Cardiac fibroblast (primary cell): ENCODE results near the gene UGT3A2.
"Not testable (repeated sequence)": the region's sequence is repeated elsewhere in the genome, so short reads cannot be mapped to it uniquely, and the experiment has no call there.

ENCODE experiments used
- DNase-seq, 2 donors: peaks; one replicate each; pipeline versions ENCODE4 v3.0.0 to v3.0.0-alpha.2; 2010; ENCODE audit warnings: low read depth in 2 of 2
- H3K4me3 ChIP-seq, 2 donors: replicated peaks in 1 of 2; 1 replicate in 1 of 2; 2 replicates in 1 of 2; pipeline ENCODE4 v1.5.1; 2011; ENCODE audit warnings: low read depth in 2 of 2, low read length in 2 of 2, mild to moderate bottlenecking in 2 of 2, moderate library complexity in 1 of 2
- TF ChIP-seq, protein P1 (sequence below): IDR thresholded peaks from one replicate; pipeline ENCODE4 v1.5.1; 2011; ENCODE audit warnings: low read depth, mild to moderate bottlenecking, low read length, inconsistent platforms

The UGT3A2 gene

DNA sequence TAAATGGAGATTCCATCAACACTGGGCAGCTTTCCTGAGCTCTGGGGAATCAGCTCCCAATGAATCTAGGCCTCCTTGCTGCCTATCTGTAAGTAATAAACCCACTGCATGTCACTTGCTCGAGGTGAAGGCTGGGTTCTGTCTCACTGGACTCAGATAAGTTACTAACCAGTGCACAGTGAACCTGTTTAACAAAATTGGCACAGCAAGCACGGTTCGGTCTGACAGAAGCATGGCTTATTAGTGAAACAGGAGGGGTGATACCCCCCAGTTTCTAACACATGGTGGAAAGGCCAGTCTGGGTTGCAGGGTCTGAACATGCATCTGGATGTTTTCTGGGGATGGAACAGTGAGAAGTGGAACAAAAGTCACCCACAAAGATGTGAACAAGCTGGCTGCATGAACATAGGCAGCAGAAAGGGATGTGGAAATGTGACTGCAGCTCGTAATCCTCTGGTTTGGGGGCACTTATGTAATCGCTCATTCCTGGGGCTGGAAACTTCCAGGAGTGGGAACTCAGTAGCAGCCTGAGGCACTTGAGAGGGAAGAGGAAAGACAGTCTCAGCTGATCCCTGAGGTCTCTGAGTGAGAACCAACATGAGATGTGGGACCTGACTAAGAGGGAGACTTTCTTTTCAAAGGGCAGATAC, 37.7 kb downstream of the UGT3A2 start:
- no peak for DNase-seq
- no peak overlapping the region for H3K4me3 ChIP-seq

DNA sequence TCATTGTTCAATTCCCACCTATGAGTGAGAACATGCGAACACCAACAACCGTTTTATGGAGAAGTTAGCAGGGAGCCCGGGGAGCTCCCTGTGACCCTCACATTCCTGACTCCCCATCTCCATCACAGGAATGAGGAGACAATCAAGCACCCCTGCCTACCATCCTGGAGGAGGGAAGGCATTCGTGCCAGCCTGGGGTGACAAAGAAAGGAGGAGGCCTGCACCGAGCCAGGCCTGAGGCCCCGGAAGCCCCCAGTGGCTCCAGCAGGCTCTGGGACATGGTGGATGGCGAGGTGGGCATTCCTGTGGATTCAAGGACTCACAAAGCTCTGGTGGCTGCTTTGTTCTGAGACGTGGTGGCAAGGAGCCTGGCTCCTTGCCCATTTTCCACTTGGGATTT, 39.0 kb downstream of the UGT3A2 start:
- no peak overlapping the region for H3K4me3 ChIP-seq
- no peak for DNase-seq
- TF ChIP-seq, protein P1, sequence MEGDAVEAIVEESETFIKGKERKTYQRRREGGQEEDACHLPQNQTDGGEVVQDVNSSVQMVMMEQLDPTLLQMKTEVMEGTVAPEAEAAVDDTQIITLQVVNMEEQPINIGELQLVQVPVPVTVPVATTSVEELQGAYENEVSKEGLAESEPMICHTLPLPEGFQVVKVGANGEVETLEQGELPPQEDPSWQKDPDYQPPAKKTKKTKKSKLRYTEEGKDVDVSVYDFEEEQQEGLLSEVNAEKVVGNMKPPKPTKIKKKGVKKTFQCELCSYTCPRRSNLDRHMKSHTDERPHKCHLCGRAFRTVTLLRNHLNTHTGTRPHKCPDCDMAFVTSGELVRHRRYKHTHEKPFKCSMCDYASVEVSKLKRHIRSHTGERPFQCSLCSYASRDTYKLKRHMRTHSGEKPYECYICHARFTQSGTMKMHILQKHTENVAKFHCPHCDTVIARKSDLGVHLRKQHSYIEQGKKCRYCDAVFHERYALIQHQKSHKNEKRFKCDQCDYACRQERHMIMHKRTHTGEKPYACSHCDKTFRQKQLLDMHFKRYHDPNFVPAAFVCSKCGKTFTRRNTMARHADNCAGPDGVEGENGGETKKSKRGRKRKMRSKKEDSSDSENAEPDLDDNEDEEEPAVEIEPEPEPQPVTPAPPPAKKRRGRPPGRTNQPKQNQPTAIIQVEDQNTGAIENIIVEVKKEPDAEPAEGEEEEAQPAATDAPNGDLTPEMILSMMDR: no peak

More for the DNA sequence above, 37.7 kb downstream of the UGT3A2 start:
- TF ChIP-seq, protein P1: no peak

DNA sequence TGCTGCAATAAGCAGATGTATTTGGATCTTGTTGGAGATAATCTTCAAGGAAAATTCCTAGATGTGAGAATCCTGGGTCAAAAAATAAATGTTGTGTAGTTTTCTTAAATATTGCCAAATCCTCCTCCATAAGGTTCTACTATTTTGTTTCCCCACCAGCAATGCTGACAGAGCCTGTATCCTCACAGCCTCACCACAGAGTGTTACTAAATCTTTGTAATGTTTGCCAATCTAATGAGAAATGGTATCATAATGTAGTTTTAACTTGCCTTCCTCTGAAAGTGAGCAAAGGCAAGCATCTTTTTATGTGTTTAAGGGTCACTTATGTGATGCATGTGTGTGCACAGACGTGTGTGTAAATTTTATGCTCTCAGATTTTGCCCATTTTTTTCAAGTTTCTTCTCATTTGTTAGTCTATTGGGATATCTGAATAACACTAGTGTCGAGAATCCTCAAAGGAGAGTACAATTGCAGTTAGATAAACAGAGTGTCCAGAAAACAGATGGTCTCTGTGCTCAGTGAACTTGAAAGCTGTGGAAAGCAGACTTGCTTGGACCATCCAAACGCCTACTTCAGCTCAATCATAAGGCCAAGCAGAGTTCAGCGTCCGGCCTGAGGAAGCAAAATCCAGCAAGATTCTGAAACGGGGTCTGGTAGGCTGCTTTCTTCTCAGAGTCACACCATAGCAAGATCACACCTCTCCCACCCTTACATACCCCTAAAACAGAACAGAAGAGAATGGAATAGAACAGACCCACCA, 39.8 kb downstream of the UGT3A2 start:
- DNase-seq: no peak
- TF ChIP-seq, protein P1: no peak
- H3K4me3 ChIP-seq: no peak overlapping the region

DNA sequence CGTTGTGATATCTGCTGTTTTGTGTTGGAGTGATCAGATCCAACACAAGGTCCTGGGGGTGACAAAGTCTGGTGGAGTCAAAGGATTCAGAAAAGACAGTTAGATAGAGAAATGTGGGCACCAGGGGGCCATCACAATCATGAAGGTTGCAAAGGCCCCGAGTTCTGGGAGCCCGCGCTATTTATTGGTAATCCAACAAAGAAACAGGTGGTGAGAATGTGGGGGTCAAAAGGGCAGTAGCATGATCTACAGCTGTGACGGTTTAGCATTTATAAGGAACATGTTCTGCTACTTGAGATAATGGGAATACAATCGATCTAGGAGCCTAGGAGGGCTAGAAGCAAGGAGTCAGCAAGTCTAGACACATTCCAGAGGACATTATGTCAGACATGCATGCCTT, 44.4 kb downstream of the UGT3A2 start:
- not testable (repeated sequence) for H3K4me3 ChIP-seq, DNase-seq

DNA sequence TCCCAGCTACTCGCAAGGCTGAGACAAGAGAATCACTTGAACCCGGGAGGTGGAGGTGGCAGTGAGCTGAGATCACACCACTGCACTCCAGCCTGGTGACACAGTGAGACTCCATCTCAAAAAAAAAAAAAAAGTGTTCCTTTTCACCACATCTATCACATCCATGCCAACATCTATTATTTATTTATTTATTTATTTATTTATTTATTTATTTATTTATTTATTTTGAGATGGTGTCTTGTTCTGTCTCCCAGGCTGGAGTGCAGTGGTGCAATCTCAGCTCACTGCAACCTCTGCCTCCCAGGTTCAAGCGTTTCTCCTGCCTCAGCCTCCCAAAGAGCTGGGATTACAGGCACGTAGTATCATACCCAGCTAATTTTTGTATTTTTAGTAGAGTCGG, 47.1 kb downstream of the UGT3A2 start:
- H3K4me3 ChIP-seq, DNase-seq: not testable (repeated sequence)

DNA sequence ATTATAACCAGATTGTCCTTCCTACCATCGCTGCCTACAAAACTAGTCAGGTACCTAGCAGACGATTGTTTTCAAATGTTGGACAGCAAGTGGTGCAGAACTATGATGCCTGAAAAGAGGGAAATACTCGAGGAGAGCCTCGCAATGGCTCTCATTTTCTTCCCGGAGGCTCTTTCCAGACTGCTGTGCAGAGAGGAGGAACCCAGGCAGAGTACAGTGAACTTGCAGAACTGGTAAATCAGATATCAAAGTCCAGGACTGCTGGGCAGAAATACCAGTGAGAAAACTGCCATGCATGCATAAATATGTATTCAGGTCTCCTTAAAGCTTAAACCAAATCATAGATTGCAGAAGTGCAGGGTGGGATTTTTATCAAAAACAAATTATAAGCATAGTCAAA, 49.1 kb downstream of the UGT3A2 start:
- DNase-seq: no peak
- H3K4me3 ChIP-seq: no peak overlapping the region
- TF ChIP-seq, protein P1: no peak

DNA sequence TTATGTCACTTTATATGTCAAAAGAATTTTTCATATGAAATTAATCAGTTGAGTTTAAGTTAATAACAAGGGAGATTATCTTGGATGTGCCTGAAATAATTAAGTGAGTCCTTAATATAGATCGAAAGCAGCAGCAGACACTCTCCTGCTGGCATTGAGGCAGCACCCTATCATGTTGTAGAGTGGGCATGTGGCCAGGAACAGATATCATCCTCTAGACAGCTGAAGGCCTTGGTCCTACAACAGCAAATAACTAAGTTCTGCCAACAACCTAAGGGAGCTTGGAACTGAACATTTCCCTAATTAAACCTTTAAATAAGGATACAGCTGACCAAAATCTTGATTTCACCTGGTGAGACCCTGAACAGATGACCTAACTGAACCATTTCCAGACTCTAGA, 49.7 kb downstream of the UGT3A2 start:
- TF ChIP-seq, protein P1: no peak
- no peak overlapping the region for H3K4me3 ChIP-seq
- DNase-seq: no peak

DNA sequence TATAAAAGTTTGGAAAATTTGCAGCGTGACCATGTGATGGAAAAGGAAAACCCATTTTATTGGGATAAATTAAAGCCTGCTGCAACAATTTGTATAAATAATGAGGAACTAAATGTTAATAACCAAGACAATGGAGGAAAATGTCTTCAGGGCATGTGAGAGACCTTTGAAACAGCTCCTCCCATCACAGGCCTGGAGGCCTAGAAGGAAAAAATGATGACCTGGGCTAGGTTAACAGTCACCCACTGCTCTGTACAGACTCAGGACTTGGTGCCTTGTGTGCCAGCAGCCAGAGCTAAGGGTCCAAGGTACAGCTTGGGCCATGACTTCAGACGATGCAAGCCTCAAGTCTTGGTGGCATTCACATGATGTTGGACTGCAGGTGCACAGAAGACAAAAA, 53.5 kb downstream of the UGT3A2 start:
- no peak overlapping the region for H3K4me3 ChIP-seq
- TF ChIP-seq, protein P1: no peak
- no peak for DNase-seq
